ENCODE data around the gene CMSS1.
A peak's percentile ranks its signal among the peaks of the same experiment; 100 is the strongest.

Gene CMSS1

DNA sequence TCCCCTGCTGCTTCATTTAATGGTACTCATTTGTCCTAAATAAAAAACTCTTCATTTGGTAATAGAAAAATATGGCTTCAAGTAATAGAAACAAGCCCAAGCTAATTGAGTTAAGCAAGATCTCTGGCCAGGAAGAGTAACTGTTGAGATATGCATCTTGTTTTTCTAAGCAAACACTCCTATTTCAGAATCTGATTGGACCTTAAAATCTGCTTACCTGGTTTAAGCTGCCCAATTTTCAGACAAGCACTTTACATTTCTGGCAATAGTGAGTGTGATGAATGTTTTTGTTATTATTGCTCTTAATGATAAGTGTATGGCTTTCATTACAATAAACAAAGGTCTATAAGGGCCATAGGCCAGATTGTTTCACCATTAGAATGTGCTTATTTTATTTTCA is 86.2 kb downstream of the CMSS1 start:
- DNase-seq (ENCODE audit: low spot score): no peak

DNA sequence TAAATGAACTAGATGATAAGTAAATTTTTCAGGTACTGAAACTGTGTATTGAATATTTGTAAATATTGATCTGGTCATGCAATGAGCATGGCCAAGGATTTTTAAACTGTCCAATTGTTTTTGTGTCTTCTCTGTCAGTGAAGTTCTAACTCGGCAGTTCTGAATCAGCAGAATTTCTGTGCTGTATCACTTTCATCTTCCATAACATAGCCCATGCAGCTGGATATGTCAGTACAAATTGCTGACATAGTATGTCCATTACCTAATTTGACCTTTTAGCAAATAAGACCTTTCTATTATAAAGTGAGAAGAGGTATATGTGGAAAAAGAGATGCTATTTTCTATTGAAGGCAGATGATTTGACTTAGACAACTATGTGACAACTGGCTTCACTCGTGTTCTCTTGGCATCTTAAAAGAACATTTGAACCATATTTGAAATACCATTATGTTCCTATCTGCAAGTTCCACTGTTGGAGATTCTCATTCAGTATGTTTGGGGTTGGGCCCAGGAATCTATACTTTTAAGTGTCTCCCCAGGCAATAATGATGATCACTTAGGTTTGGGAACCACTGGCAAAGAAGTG is 90.4 kb downstream of the CMSS1 start:
- no peak for DNase-seq (ENCODE audit: low spot score)

DNA sequence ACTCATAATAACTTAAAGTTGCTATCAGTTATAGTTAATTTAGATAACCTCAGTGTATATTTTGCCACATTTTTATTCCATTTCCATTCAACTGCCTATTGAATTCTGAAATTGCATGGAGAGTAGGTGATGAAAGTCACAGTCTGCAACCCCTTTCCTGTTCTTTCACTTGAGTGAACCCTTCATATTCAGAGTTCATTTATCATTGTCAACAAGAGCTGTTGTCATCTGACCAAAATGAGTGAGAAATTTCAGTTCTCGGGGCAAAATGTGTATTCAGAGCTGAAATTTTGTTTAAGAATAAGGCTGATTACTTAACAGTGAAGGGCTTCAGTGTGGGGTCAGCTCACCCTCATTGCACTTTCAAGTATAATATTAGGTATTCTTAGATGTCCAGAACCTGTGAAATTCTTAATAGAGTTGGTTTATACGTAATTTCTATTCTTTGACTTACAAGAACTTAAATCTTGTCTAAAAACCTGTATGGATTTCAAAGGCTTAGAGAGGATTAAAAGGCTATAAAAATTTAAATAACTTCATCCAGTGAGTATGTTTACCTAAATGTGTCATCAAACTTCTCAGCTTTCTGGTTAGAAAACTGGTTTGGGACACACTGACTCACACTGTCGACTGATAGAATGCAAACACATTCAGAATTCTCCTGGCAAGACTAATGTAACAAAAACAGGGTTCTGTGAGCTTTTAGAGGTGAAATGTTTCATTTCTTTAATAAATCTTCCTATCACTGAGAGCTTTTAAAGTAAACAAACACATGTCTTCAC is 92.2 kb downstream of the CMSS1 start:
- DNase-seq (ENCODE audit: low spot score): peak; percentile 48

DNA sequence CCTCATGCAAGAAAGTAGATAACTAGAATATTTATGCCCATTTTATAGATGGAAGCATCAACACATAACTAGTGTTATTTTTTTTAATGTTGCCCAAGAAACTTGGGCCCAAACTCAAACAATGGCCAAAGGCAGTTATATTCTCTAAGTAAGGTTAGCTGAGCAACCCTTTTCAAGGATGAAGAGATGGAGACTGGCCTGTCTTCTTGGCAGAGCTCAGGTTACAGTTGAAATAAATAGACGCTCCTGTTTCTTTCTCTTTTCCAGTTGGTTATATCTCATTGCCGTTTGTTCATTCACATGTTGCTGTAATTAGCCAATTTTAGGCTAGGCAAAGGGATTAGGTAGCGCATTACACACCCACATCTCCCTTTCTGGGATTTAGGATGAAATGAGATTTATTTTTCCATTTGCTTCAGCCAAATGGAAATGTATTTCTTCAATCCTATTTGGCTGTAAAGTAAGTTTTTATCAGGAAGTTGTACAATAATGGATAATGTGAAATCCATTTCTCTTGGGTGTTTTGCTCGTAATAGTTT is 93.2 kb downstream of the CMSS1 start:
- no peak for DNase-seq (ENCODE audit: low spot score)

DNA sequence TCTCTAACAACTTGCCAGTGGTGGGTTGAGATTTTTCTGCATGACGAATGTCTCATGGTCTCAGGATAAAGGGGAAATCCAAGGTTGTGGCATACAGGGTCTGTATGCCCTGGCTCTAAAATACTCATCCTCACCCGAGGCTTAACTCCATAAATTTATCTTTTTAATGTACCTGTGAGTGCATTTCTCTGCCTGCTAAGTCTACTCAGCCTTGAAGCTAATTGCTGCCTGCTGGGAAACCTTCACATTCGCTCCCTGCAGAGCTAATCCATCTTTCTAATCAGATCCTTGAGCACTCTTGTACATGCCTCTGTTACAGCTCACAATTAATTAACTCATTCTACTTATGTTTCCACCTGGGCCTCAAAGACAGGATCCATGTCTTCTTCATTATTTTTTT is 93.8 kb downstream of the CMSS1 start:
- no peak for DNase-seq (ENCODE audit: low spot score)

DNA sequence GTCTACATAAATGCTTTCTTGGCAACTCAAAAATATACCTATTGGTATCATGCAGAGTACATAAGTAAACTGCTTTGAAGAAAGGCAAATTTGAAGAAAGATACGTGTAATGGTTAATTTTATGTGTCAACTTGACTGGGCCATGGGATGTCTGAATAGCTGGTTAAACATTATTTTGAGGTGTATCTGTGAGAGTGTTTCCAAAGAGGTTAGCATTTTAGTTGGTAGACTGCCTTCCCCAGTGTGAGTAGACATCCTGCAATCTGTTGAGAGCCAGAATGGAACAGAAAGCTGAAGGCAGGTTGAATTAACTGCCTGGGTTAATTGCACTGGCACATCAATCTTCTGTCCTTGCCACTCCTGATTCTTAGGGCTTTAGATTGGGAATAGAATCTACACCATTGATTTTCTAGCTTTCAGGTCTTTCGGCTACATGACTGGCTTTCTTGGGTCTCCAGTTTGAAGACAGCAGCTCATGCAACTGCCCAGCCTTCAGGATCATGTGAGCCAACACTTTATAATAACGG is 98.3 kb downstream of the CMSS1 start:
- no peak for DNase-seq (ENCODE audit: low spot score)

DNA sequence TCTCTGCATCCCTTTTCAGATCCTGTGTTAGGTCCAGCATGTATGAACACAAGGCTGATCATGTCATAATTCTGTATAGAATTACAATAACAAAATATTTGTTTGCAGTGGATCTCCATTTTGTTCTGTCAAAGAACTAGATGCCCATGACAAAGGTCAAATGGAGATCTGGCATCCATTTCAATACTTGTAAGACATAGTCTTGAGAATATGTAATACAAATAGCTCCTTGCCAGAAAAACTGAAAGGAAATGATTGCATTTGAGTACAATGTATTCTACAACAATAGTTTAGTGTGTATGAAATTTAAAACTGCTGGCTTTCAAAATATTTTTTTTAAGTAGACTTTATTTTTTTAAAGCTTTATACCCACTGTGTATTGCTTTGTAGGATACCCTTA is 101.1 kb downstream of the CMSS1 start:
- DNase-seq (ENCODE audit: low spot score): no peak

DNA sequence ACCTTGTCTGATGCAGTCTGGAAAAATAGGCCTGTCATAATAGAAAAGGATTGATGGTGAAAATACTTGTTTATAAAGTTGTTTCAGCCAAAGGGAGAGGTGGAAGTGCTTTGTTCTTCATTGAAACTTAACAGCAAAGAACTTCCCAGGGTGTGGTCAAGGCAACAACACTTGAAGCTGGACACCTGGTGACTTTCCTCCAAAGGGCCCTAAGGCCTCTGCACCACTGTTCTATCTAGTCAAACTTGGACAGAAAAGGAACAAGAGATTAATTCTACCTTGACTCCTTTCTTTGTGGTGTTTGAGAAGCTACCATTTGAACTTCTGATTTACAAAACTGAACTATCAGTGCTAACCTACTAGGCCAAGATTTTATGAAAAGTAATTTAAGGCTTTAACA is 102.0 kb downstream of the CMSS1 start:
- peak; percentile 30 for DNase-seq (ENCODE audit: low spot score)

DNA sequence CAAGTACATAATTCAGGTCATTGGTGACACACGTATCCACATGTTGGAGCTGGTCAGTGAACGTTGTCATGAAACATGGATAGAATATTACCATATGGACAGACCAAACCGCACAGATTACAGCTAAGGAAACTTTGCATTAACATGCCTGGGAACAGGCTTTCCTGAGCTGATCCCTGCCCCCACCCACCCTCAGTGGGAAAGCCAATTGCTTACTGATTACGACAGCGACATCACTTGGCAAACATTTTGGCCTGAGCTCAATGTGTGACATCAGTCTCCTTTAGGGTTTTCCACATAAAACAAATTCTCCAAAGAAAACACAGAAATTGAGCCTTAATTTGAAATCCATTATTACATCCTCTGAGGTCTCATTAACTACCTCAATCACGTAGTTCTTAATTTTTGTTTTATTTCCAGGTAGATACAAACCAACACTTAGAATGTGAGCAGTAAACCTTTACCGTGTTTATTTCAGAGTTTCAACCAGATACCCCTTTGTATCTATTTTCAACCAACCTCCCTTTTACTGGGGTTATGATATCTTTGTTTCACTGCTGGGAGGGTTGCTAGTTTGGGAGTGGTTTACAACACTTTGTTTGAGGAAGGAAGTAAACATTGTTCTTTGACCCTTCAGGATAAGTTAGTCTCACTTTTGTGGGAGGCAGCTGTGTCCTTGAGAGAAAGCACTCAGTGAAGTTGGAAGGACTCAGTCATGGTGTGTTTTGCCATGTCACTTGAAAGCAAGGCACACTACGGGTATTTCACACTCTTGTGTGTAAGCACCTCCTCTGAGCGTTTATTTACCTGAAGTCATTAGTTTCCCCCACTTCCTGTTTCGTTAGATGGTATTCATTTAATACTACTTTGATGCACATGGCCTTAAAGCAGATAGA is 103.1 kb downstream of the CMSS1 start:
- peak; percentile 60 for DNase-seq (ENCODE audit: low spot score)

DNA sequence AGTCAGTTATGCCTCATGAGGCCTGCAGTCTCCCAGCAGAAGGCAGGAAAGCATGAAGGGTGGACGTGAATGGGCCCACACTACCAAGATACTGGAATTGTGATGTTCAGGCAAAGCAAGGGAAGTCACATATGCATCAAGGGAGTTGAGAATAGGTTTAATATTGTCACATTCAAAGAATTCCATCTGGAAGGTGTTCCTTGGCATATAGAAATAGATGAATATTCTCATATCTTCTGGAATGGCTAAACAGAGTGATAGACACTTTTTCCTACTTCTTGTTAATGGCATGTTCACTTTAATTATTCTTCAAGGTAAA is 103.7 kb downstream of the CMSS1 start:
- DNase-seq (ENCODE audit: low spot score): no peak

DNA sequence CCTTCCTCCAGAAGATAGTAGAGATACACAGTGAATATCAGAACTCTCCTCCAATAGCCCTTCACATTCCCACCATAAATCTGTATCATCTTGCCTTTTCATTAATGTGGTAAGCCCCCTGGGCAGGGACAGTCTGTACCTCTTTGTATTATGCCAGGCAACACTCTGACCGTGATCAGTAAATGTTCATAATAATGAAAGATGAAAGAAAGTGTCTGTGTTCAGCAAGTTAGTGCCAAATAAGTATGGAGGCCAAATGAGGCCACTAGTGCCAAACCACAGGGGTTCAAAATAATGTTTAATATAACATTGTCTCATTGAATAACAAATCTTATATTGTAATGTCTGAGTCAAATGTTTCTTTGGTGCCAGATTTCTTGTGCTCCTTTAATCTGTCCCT is 104.3 kb downstream of the CMSS1 start:
- DNase-seq (ENCODE audit: low spot score): no peak

DNA sequence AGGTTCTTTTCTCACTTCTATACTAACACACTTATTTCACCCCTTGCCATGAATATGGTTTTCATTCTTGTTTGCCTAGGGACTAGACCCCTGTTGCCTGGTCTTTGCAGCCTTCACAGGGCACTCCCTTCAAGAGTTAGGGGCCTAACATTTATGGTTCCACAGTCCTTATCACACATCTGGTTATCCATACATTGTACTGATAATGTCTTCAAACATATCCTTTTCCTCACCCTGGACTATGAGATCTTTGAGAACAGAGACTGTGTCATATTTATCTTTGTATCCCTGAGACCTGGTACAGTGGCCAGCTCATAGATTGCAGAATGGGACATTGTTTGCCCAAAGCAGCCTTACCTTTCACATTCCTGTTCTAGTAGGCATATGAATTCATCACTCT is 106.2 kb downstream of the CMSS1 start:
- no peak for DNase-seq (ENCODE audit: low spot score)

DNA sequence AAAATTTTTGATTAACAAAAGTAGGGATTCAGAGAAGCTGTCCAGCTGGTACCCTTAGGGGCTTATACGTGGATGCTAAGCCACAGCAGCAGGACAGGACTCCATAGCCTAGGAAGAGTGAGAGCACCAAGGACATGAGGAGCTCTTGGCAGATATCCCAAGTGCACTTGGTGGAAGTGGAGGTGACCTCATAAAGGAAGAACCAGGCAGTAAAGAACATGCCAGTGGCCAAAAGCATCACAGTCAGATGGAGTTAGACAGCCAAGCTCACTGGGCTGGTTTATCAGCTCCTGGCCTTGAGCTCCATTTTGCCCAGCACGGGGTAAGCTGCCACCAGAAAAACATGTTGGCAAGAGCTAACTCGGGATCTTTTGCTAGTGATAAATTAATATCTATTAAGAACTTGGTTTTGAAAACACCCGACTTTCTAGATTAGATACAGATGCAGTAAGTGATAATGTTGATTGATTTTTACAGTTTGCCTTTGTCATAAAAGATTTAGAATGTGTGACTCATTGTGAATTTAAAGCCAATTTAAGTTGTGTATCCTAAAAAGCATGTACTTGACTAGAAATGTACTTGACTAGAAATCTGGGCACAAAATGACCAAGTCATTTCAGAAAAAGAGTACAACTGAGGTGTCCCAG is 108.0 kb downstream of the CMSS1 start:
- DNase-seq (ENCODE audit: low spot score): peak; percentile 59

DNA sequence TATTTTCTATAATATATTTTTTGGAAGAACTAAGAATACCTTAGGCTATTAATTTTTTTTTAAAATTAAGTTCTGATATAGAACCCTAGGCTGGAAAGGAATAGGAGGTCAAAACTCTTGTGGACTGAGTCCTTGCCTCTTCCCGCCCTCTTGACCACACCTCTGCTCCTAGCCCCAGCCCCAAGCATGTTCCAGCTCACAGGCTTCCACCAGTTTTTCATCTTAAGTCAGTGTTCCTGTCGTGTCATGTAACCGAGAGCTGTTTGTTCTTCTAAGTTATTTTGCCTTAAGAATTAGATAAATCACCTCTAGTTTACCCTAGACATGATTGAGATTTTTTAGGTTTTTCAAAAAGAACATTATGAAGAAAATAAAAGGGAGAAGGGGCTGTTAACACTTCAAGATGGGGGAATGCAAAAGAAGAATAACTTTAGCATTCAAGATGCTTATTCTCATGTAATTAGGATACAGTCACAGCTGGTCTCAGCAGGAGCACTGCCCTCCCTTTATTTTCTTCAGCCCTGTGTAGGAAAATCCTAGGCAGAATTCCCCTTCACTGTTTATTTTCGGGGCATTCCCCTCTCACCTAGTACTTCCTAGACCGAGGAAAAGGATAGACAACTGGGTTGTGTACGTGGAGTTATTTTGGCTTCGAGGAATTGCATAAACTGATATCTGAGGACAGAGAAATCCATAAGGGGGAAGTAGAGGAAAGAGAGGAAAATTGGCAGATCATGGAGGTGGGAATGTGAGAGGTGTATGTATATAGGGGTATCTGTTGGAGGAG is 110.2 kb downstream of the CMSS1 start:
- DNase-seq (ENCODE audit: low spot score): no peak

DNA sequence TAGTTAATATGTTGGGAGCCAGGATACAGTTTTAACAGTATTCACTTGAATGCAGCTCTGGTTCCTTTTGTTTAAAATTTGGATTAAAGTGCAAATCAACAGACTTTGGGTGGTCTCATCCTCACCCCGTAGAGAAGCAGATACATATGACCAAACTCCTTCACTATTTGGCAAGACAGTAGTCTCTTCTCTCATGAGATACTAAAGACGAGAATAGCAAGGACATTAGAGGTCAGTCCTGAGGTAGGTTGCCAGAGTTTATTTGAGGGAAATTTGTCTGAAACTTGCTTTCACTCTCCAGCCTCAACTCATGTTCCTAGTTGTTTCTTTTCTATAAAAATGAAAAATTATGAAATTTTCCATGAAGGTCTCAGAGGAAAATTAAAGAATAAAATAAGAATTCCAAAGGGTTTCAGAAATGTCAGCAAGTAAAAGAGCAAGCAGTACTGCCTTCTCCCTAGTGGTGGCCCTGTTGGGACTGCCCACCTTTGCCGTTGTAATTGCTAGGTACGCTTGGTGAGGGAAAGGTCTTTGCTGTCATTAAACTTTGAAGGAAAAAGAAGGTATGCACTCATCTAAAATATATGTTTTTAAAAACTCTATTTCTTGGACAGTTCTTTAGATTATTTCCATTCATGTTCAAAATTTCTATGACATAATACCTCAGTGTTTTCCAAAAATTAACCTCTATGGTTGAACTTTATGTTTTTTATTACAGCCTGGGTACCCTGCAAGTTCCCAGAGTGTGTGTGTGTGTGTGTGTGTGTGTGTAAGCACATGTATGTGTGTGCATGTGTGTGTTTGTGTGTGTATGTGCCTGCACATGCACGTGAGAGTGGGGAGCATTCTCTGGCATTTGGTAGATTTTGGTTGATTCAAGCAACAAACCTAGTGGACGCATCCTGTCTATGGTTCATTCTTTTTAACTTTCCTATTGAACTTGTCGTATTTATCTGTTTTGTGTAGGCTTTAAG is 111.4 kb downstream of the CMSS1 start:
- DNase-seq (ENCODE audit: low spot score): no peak

DNA sequence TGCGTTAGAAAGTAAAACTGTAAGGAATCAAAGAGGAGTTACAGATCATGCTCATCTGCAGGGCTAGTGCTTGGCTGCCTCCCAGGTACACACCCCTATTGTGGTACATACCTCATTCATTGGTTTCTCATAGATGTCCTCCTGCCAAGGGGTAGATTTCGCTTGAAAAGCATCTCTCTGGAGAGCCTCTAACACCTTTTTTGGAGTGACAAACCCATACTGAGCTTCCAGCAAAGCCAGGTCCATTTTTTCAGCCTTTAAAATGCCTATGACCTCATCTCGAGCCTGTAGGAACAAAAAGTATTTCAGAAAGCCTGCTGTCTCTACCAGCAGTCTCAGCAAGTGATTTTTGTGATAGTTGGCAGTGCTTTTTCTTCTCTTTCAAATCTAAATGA is 112.1 kb downstream of the CMSS1 start:
- no peak for DNase-seq (ENCODE audit: low spot score)

DNA sequence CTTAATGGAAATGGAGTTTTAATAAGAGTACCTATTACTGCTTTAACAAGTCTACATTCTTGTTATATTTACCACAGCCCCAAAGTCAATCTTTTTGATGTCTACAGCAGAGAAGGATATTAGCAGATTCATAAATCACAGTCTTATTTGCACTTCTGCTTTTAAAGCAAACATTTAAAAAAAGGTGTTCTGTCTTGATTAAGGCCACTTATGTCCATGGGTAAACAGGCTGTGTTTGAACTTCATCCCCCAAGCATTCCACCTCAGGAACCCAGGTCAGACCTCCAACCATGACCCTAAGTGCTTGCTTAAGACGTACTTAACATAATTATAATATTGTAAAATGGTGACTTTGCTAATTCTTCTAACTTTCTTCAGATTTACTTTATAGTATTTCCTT is 113.4 kb downstream of the CMSS1 start:
- DNase-seq (ENCODE audit: low spot score): no peak

DNA sequence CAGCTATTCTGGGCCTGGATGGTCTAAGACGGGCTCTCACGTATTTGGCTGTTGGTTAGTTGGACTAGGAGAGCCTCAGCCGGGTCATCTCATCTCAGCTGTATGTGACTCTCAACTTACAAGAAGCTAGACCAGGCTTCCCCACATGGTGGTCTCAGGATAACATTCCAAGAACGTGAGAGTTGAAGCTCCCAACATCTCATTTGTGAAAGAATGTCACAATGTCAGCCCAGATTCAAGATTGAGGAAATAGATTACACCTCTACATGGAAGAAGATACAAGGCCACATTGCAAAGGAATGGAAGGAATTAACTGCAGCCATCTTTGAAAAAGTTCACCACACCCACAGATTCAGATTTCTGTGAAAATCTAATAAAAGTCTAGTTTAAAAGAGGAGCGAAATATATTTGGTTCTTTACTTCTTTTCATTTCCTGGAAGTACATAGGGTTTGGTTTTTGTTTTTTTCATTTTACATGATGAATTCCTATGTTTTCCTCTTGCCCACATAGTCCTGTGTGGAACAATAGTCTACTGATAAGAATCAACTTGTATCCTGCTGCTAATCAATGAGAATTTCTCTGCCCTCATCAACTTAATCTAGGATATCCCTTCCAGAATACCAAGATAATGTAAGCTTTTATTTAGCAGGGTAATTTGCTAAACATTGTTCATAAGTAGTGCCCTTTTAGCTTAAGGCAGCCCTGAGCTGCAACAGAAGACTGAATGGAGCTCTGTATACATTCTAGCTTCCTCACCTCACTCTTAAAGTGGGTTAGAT is 116.5 kb downstream of the CMSS1 start:
- no peak for DNase-seq (ENCODE audit: low spot score)

All from LoVo (cell line).